ENCODE data around the gene USP7.

GRCh38 chr16:8855051-8855786 is 108.5 kb downstream of the USP7 start:
- TF ChIP-seq CTCF (IDR thresholded peaks at IDR 0.05) = no peak
- no peak for TF ChIP-seq POLR2A (IDR thresholded peaks at IDR 0.05)
